DMS79 (cell line): ENCODE results near the gene BAIAP2L1.
"Not testable (repeated sequence)": the region's sequence is repeated elsewhere in the genome, so short reads cannot be mapped to it uniquely, and the experiment has no call there.

Source experiments
- DNase-seq: peaks from one replicate; lab custom pipeline; 2025; lab: John Stamatoyannopoulos, UW

BAIAP2L1 gene

GRCh38 chr7:98399462-98399861 lies 1.4 kb downstream of the BAIAP2L1 start:
- no peak for DNase-seq

DNA sequence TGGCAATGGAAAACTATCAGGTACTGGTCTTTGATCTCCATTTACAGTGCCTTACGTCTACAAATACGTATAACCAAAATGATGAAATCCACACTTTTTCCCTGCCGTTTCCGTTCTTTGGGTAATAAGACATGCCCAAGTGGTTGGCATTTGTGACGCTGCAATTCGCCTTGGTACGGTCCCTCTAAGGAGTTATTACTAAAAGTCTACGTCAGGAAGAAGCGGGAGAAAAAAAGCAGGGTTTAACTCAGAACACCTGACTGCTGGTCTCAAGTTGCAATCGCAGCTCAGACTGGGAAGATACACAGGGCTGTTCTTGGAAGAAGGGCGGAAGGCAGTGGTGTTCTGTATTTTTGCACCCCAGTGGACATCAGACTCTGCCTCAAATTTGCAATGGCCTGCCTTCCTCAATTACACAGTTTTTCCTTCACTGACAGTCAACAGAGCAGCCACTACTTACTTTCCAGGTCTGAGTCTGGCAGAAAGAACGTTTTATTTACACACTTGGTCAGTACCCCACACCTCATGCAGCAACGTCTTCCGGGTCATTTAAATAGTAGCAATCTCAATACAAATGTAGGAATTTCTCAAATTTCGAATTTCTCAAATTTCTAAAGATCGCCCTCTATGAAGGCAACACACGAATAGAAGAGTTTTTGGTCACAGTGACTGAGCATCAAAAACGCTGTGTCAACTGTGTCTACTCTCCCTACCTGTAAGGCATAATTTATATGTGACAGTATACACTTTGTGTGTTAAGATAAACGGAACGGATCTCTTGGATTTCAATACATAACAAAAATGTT lies 2.1 kb downstream of the BAIAP2L1 start:
- no peak for DNase-seq

- DNase-seq, result no peak
Measured at GRCh38 chr7:98396768-98397167, 4.1 kb downstream of the BAIAP2L1 start.

DNA sequence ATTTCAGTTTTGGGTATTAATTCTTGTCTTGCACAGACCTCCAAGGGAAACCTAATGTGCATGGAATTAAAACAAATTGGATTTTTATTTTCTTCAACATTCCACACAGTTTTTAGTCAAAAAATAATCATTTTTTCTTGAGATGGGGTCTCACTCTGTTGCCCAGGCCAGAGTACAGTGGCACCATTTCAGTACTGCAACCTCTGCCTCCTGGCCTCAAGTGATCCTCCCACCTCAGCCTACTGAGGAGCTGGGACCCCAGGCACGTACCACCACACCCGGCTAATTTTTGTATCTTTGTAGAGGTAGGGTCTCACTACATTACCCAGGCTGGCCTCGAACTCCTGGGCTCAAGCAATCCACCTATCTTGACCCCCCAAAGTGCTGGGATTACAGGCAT lies 4.9 kb downstream of the BAIAP2L1 start:
- no peak for DNase-seq

DNA sequence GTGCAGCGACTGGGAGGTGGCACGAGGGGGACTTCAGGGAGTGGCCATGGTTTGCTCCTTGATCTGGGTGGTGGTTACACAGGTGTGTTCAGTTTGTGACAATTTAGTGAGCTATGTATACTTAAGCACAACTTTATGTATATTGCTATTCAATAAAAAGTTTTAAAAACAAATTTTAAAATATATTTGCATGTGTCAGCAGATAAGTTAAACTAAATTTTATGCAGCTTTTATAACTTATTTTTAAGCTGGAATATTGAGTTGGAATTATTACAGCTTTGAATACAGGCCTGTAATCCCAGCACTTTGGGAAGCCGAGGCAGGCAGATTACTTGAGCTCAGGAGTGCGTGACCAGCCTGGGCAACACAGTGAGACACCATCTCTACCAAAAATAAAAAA lies 5.4 kb downstream of the BAIAP2L1 start:
- no peak for DNase-seq

GRCh38 chr7:98394377-98394836 lies 6.5 kb downstream of the BAIAP2L1 start:
- DNase-seq, result no peak

- DNase-seq, result no peak
Measured at GRCh38 chr7:98387544-98388226, 13.2 kb downstream of the BAIAP2L1 start.

- DNase-seq, result no peak
Measured at GRCh38 chr7:98387131-98387530, 13.8 kb downstream of the BAIAP2L1 start.

GRCh38 chr7:98385532-98385931 lies 15.4 kb downstream of the BAIAP2L1 start:
- DNase-seq, result not testable (repeated sequence)

- DNase-seq, result no peak
Measured at GRCh38 chr7:98378210-98378819, 22.6 kb downstream of the BAIAP2L1 start.

DNA sequence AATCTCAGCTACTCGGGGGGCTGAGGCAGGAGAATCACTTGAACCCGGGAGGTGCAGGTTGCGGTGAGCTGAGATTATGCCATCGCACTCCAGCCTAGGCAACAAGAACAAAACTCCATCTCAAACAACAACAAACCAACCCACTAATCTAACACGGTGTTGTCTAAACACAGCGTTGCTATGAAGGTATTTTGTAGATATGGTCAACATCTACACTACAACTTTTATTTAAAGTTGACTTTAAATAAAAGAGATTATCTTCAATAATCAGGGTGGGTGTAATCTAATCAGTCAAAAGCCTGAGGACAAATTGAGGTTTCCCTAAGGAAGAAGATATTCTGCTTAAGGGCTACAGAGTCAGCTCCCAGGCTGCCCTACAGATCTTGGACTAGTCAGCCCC lies 24.2 kb downstream of the BAIAP2L1 start:
- no peak for DNase-seq

DNA sequence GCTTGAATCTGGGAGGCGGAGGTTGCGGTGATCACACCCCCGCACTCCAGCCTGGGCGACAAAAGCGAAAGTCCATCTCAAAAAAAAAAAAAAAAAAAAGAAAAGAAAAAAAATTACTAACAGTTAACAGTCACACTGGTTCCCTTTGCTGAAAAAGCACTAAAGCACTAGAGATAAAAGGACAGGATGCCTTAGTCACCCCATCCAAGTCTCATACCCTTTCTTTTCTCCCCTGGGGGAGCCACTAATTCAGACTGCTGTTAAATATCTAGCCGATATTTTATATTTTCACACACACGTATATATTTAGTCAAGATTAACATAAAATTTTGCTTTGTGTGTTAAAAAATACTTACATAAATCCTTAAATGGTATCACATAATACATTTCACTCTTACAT lies 25.2 kb downstream of the BAIAP2L1 start:
- DNase-seq, result no peak

GRCh38 chr7:98374285-98374680 lies 26.6 kb downstream of the BAIAP2L1 start:
- DNase-seq, result no peak

DNA sequence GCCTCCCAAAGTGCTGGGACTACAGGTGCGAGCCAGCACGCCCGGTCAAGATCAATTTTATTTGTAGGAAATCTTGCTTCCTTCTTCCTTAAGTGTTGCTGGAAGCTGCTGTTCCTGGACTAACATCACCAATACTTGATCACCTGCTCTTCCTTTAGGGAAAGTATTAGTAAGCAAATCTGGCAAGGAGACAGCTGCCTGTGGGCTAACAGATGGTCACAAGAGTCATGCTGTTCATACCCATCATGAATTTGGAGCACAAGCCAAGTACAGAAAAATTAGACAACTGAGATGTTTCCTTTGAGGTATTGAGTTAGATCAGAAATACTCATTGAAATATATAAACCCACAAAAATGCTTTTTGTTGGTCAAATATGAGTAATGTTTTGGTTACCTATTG lies 27.9 kb downstream of the BAIAP2L1 start:
- no peak for DNase-seq

DNA sequence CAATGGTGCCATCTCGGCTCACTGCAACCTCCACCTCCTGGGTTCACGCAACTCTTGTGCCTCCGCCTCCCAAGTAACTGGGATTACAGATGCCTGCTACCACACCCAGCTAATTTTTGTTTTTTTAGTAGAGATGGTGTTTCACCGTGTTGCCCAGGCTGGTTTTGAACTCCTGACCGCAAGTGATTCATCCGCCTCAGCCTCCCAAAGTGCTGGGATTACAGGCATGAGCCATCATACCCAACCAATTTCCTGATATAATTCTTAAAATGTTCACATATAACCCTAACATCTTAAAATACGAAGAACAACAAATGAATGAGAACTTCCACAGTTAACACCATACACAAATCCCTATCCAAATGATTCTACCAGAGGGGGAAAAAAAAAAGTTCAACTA lies 31.2 kb downstream of the BAIAP2L1 start:
- no peak for DNase-seq

DNA sequence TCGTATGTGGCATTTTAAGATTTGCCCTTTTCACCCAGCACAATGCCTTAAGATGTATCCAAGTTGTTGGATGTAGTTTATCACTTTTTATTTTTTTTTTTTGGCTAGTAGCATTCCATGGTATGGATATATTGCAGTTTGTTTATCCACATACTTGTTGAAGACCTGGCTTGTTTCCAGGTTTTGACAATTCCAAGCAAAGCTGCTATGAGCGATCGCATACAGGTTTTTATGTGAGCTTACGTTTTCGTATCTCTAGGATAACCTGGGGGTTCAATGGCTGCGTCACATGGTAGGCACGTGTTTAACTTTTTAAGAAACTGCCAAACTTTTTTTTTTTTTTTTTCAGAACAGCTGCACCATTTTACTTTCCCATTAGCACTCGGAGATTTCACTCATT lies 32.2 kb downstream of the BAIAP2L1 start:
- no peak for DNase-seq

GRCh38 chr7:98366562-98366938 lies 34.3 kb downstream of the BAIAP2L1 start:
- no peak for DNase-seq

DNA sequence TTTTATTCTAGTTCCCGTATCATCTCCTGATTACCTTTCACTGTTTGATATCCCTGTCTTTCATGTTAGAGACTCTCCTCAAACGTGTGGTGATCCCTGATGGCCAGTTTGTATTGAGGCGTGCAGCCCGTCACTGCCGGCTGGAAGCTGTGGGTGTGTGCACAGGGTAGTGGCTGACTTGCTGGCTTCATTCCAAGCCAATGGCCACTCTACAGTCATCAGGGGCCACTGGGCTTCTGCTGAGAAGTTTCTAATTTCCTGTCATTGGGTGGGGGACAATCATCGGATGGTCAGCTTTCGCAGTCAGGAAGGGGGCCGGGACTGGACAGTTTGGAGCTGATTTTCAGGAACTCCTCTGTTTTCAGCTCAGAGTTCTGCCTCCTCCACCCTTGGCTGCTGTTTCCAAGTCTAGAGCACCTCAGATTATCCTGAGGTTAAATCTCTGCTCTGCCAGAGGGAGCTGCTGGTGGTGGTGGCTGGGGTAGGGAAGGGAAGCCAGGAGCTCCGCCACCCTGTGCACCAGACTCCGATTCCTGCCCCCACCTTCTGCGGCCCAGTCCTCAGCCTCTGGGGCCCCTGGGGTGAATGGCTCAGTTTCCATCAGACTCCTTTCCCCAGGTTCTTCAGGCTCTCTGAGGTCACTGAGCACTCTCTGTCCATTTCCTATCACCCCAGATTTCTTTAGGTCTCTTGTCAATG lies 34.9 kb downstream of the BAIAP2L1 start:
- no peak for DNase-seq

GRCh38 chr7:98364220-98364619 lies 36.7 kb downstream of the BAIAP2L1 start:
- no peak for DNase-seq

GRCh38 chr7:98362517-98362916 lies 38.4 kb downstream of the BAIAP2L1 start:
- DNase-seq, result no peak

DNA sequence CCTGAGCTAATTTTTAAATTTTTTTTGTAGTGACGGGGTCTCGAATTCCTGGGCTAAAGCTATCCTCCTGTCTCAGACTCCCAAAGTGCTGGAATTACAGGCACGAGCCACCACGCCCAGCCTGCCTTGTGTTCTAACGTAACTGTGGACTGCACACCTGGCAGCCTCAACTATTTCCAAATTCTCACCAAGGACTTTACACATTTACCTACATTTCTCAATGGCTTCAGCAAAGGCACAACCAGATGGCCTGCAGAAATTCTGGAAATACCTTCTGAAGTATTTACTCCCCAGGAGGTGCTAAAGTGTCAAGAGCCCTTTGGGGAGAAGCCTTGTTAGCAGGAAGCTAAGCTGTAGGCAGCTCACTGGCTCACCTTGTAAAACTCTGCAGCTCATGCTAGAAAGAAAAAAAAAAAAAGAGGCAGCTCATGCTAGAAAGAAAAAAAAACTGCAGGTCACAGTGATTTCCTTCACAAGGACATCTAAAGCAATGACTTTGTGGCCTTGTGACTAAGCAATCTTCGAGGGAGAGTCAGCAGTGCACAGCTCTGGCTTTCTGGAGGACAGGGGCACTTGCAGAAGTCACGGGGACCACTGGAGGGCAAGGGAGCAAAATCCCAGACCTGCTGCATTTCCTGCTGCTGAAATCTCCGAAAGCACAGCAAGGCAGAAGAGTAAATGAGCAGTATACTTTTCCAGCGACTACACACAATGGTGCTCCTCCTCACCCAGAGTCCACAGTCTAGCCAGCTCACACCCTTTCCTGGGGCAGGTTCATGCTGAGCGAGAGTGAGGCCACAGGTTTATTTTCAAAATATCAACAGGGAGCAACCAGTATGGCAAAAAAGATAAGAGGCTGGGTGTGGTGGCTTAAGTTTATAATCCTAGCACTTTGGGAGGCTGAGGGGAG lies 40.4 kb downstream of the BAIAP2L1 start:
- peak; percentile 94 for DNase-seq
